ENCODE data around the gene MCM5.
"Not testable (repeated sequence)": the region's sequence is repeated elsewhere in the genome, so short reads cannot be mapped to it uniquely, and the experiment has no call there.

The MCM5 gene

GRCh38 chr22:35379146-35379993, 20.6 kb upstream of the MCM5 start:
- DNase-seq, result no peak

- no peak for DNase-seq
These were observed 19.9 kb upstream of the MCM5 start for GRCh38 chr22:35380013-35380412.

- DNase-seq, result no peak
These were observed 19.2 kb upstream of the MCM5 start, which contains the start of gene HMOX1 for GRCh38 chr22:35380537-35381423. TSS of gene HMOX1 (plus strand) at chr22:35381096. CDS start at chr22:35381174, 78 bp downstream.

GRCh38 chr22:35381424-35382009, 18.4 kb upstream of the MCM5 start:
- no peak for DNase-seq

GRCh38 chr22:35383679-35384071, 16.3 kb upstream of the MCM5 start:
- DNase-seq, result no peak

- no peak for DNase-seq
These were observed 15.4 kb upstream of the MCM5 start for GRCh38 chr22:35384527-35384926.

GRCh38 chr22:35384975-35385588, 14.9 kb upstream of the MCM5 start:
- DNase-seq, result no peak

GRCh38 chr22:35386670-35387288, 13.2 kb upstream of the MCM5 start:
- no peak for DNase-seq

GRCh38 chr22:35390933-35391332, 9.0 kb upstream of the MCM5 start:
- DNase-seq, result no peak

GRCh38 chr22:35392357-35392756, 7.6 kb upstream of the MCM5 start:
- no peak for DNase-seq

GRCh38 chr22:35393116-35394010, 6.6 kb upstream of the MCM5 start:
- DNase-seq, result no peak

GRCh38 chr22:35394011-35394312, 6.0 kb upstream of the MCM5 start:
- no peak for DNase-seq

- no peak for DNase-seq
These were observed 5.0 kb upstream of the MCM5 start for GRCh38 chr22:35394810-35395563.

GRCh38 chr22:35396622-35397021, 3.3 kb upstream of the MCM5 start:
- DNase-seq, result not testable (repeated sequence)

- DNase-seq, result no peak
These were observed 2.6 kb upstream of the MCM5 start for GRCh38 chr22:35397095-35397904.

- DNase-seq, result no peak
These were observed 1.4 kb upstream of the MCM5 start for GRCh38 chr22:35398591-35398973.

GRCh38 chr22:35399114-35399677, 744 bp upstream of the MCM5 start:
- DNase-seq, result no peak

- no peak for DNase-seq
These were observed 506 bp downstream of the MCM5 start for GRCh38 chr22:35400501-35400790.

GRCh38 chr22:35401863-35402262, 1.9 kb downstream of the MCM5 start:
- no peak for DNase-seq

GRCh38 chr22:35403356-35403755, 3.4 kb downstream of the MCM5 start:
- no peak for DNase-seq
